WTC11 (cell line): ENCODE data around the gene FNDC3B. TPM values are rescaled to one million over a fixed set of nuclear protein-coding genes. Genes with fewer than 3 reads are reported as not detected.

Experiments used
- ATAC-seq: fragments of 200-7000 bp; cut with Tn5 transposase; 2 replicates; pipeline ENCODE4 v1.10.0; 2021; ENCODE audit warnings: mild to moderate bottlenecking, moderate library complexity
- CTCF ChIA-PET: fragments of 300-600 bp; sonication (Branson Sonifier 250); formaldehyde crosslinking; loops from one replicate; lab custom pipeline; 2021; ENCODE audit warnings: antibody characterized with exemption; lab: Charles Lee
- POLR2A ChIA-PET: fragments of 350-600 bp; sonication (Branson Sonifier 250); formaldehyde crosslinking; loops from one replicate; lab custom pipeline; 2021; ENCODE audit warnings: antibody characterized with exemption; lab: Charles Lee
- DNase-seq: peaks from one replicate; pipeline ENCODE4 v3.0.0; 2021; ENCODE audit warnings: low spot score
- H3K27ac Mint-ChIP-seq: 2 replicates; pipeline ENCODE4 v1.8.0; 2021; ENCODE audit warnings: mixed read lengths
- H3K27me3 Mint-ChIP-seq: 2 replicates; pipeline ENCODE4 v1.8.0; 2021; ENCODE audit warnings: low read depth, mild to moderate bottlenecking, moderate library complexity, mixed read lengths
- H3K36me3 Mint-ChIP-seq: 2 replicates; pipeline ENCODE4 v1.8.0; 2021; ENCODE audit warnings: mixed read lengths
- H3K4me1 Mint-ChIP-seq: 2 replicates; pipeline ENCODE4 v1.8.0; 2022; ENCODE audit warnings: mixed read lengths
- H3K4me3 Mint-ChIP-seq: 2 replicates; pipeline ENCODE4 v1.8.0; 2021; ENCODE audit warnings: mild to moderate bottlenecking, moderate library complexity, mixed read lengths
- H3K9me3 Mint-ChIP-seq: 2 replicates; pipeline ENCODE4 v1.8.0; 2021; ENCODE audit warnings: mixed read lengths
- ATF2 ChIP-seq: sonication (generic); formaldehyde crosslinking; IDR thresholded peaks from 2 replicates; pipeline ENCODE4 v1.8.1; 2022; ENCODE audit warnings: low read depth, missing genetic modification reagents, borderline replicate concordance
- CTCF ChIP-seq: fragments of 200-600 bp; IDR thresholded peaks from 2 replicates; pipeline ENCODE4 v1.8.0; 2022; ENCODE audit warnings: antibody characterized with exemption
- ETV6 ChIP-seq: sonication (generic); formaldehyde crosslinking; IDR thresholded peaks from 2 replicates; pipeline ENCODE4 v1.8.1; 2022; ENCODE audit warnings: mild to moderate bottlenecking, missing genetic modification reagents
- GABPB1 ChIP-seq: sonication (generic); formaldehyde crosslinking; IDR thresholded peaks from 2 replicates; pipeline ENCODE4 v1.8.1; 2023; ENCODE audit warnings: mild to moderate bottlenecking, missing genetic modification reagents
- GTF2I ChIP-seq: fragments of 250-450 bp; sonication (Bioruptor Pico); conservative IDR thresholded peaks from 2 replicates; pipeline ENCODE4 v1.4.0; 2021; ENCODE audit warnings: mild to moderate bottlenecking
- MAX ChIP-seq: sonication (generic); formaldehyde crosslinking; IDR thresholded peaks from 2 replicates; pipeline ENCODE4 v1.8.0; 2022; ENCODE audit warnings: mild to moderate bottlenecking, missing genetic modification reagents
- NR2C2 ChIP-seq: sonication (generic); formaldehyde crosslinking; IDR thresholded peaks from 2 replicates; pipeline ENCODE4 v1.8.0; 2022; ENCODE audit warnings: mild to moderate bottlenecking, missing genetic modification reagents
- PREB ChIP-seq: sonication (generic); formaldehyde crosslinking; IDR thresholded peaks from 2 replicates; pipeline ENCODE4 v1.8.1; 2022; ENCODE audit warnings: mild to moderate bottlenecking, missing genetic modification reagents, moderate library complexity, borderline replicate concordance
- ZMAT4 ChIP-seq: fragments of 250-450 bp; sonication (Bioruptor Pico); IDR thresholded peaks from 2 replicates; pipeline ENCODE4 v1.9.0; 2021; ENCODE audit warnings: mild to moderate bottlenecking
- ZNF121 ChIP-seq: sonication (generic); formaldehyde crosslinking; IDR thresholded peaks from 2 replicates; pipeline ENCODE4 v1.8.0; 2023; ENCODE audit warnings: missing genetic modification reagents
- ZNF138 ChIP-seq: sonication (generic); formaldehyde crosslinking; conservative IDR thresholded peaks from 2 replicates; pipeline ENCODE4 v1.8.1; 2022; ENCODE audit warnings: mild to moderate bottlenecking, moderate library complexity, missing genetic modification reagents
- ZNF423 ChIP-seq: fragments of 250-450 bp; sonication (Bioruptor Pico); IDR thresholded peaks from 2 replicates; pipeline ENCODE4 v2.1.2; 2022; ENCODE audit warnings: mild to moderate bottlenecking, moderate library complexity
- total RNA-seq: library from RNA; stranded (reverse); gene quantifications from 3 replicates; pipeline ENCODE4 v1.2.3, GENCODE V29; 2021
- TF ChIP-seq, protein P1 (sequence below): sonication (generic); formaldehyde crosslinking; IDR thresholded peaks from 2 replicates; pipeline ENCODE4 v1.8.0; 2022; ENCODE audit warnings: mild to moderate bottlenecking, missing genetic modification reagents
- TF ChIP-seq, protein P2 (sequence below): sonication (generic); formaldehyde crosslinking; IDR thresholded peaks from 2 replicates; pipeline ENCODE4 v1.8.0; 2022; ENCODE audit warnings: mild to moderate bottlenecking, missing genetic modification reagents
- TF ChIP-seq, protein P3 (sequence below): fragments of 250-450 bp; sonication (Bioruptor Pico); conservative IDR thresholded peaks from 2 replicates; pipeline ENCODE4 v1.9.0; 2021; ENCODE audit warnings: mild to moderate bottlenecking

Gene FNDC3B
- total RNA-seq, 1 experiment from 2014 or later: 42.8 TPM

DNA sequence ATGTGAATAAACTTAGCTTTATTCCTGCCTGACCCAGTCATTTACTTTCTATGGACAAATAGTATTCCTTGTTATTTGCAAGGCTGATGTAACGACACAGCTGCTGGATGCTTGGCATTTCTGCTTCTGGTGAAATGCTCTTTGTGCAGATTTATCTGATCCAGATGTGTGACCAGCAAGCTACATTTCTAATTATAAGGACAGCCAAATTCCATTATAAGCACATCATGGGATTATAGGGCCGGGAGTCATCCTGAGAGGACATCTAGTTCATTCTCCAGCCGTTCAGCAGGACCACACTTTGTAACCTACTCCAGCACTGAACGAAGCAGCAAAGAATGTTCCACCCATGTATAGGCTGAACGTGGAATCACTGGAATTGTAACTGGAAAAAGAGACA lies 42.9 kb downstream of the FNDC3B start:
- Mint-ChIP-seq H3K27ac (no peak overlapping the region), H3K4me1 (peaks cover 41% of the 10 kb centered on the region), H3K36me3 (peaks cover 22% of the 10 kb centered on the region), H3K27me3 (no peaks in the 10 kb centered on the region), H3K4me3 (no peak overlapping the region), H3K9me3 (peaks cover 18% of the 10 kb centered on the region)
- ATAC-seq (no peak), DNase-seq (no peak)
- ChIA-PET CTCF (no interaction called here), POLR2A (no interaction called here)
- TF ChIP-seq ATF2 (CRISPR knock-in tag): no peak
- no peak for TF ChIP-seq ZMAT4
- TF ChIP-seq ETV6 (CRISPR knock-in tag): no peak
- peak; percentile 59 for TF ChIP-seq GABPB1
- TF ChIP-seq, protein P1, sequence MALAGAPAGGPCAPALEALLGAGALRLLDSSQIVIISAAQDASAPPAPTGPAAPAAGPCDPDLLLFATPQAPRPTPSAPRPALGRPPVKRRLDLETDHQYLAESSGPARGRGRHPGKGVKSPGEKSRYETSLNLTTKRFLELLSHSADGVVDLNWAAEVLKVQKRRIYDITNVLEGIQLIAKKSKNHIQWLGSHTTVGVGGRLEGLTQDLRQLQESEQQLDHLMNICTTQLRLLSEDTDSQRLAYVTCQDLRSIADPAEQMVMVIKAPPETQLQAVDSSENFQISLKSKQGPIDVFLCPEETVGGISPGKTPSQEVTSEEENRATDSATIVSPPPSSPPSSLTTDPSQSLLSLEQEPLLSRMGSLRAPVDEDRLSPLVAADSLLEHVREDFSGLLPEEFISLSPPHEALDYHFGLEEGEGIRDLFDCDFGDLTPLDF (CRISPR knock-in tag): no peak
- TF ChIP-seq ZNF121: no peak

- Mint-ChIP-seq H3K27ac (no peak overlapping the region), H3K36me3 (peaks cover 22% of the 10 kb centered on the region), H3K27me3 (no peaks in the 10 kb centered on the region), H3K4me3 (no peak overlapping the region), H3K4me1 (peaks cover 44% of the 10 kb centered on the region), H3K9me3 (peaks cover 18% of the 10 kb centered on the region)
- no peak for TF ChIP-seq CTCF
- no peak for TF ChIP-seq GTF2I
- ATAC-seq: no peak
- no peak for DNase-seq
- POLR2A ChIA-PET: no interaction called here
- CTCF ChIA-PET: no interaction called here
Observed at GRCh38 chr3:172082820-172083513, 43.6 kb downstream of the FNDC3B start.

GRCh38 chr3:172083995-172084409 lies 44.6 kb downstream of the FNDC3B start:
- Mint-ChIP-seq H3K36me3 (peaks cover 22% of the 10 kb centered on the region), H3K27ac (no peak overlapping the region), H3K9me3 (peaks cover 18% of the 10 kb centered on the region), H3K27me3 (no peaks in the 10 kb centered on the region), H3K4me3 (no peak overlapping the region), H3K4me1 (peaks cover 38% of the 10 kb centered on the region)
- ATAC-seq (no peak), DNase-seq (no peak)
- no peak for TF ChIP-seq PREB
- TF ChIP-seq, protein P2, sequence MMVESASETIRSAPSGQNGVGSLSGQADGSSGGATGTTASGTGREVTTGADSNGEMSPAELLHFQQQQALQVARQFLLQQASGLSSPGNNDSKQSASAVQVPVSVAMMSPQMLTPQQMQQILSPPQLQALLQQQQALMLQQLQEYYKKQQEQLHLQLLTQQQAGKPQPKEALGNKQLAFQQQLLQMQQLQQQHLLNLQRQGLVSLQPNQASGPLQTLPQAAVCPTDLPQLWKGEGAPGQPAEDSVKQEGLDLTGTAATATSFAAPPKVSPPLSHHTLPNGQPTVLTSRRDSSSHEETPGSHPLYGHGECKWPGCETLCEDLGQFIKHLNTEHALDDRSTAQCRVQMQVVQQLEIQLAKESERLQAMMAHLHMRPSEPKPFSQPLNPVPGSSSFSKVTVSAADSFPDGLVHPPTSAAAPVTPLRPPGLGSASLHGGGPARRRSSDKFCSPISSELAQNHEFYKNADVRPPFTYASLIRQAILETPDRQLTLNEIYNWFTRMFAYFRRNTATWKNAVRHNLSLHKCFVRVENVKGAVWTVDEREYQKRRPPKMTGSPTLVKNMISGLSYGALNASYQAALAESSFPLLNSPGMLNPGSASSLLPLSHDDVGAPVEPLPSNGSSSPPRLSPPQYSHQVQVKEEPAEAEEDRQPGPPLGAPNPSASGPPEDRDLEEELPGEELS (CRISPR knock-in tag): no peak
- no peak for TF ChIP-seq ZNF423 (CRISPR knock-in tag)
- no peak for TF ChIP-seq MAX (CRISPR knock-in tag)
- TF ChIP-seq, protein P3, sequence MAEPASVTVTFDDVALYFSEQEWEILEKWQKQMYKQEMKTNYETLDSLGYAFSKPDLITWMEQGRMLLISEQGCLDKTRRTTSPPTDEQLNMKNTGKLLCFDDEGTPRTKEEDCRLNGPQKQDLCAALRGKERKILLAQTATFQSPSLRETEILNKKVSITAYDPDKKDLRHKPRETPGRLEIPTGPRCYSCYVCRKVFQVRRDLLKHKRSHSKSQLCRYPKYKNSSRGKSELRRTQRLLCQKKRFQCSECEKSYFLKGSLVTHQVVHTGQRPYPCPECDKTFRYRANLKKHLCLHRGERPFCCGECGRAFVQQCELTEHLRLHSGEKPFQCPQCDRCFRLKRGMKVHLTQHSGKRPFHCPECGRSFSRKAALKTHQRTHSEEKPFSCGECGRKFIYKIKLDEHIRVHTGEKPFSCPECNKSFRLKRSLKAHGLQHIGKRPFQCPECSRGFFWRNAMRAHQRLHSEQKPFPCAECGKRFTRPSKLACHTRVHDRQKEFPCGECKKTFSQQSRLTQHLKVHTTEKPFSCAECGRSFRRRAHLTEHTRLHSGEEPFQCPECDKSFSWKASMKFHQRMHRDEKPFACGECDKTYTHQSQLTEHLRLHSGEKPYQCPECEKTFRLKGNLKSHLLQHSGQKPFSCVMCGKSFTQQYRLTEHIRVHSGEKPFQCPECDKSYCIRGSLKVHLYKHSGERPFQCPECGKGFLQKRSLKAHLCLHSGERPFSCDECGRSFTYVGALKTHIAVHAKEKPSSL (CRISPR knock-in tag): no peak
- no peak for TF ChIP-seq ZNF121
- TF ChIP-seq ZNF138 (CRISPR knock-in tag): no peak
- TF ChIP-seq NR2C2 (CRISPR knock-in tag): no peak
- POLR2A ChIA-PET: no interaction called here
- CTCF ChIA-PET: interaction anchor here (0.8 kb wide), 1 partner anchor 86 kb away, joined by 3 read pairs; no protein-coding TSS in a partner anchor
